Stimulated activated CD4-positive, alpha-beta T cell treated with anti-CD3 and anti-CD28 coated beads, Interleukin-2, amount 100 ng/mL, for 4 hours (primary cell): ENCODE results near the gene FOCAD.

ENCODE experiments used
- DNase-seq: peaks from one replicate; pipeline ENCODE4 v3.0.0-alpha.2; 2020; ENCODE audit warnings: low read depth

Gene FOCAD

GRCh38 chr9:20734275-20734674 lies 50.2 kb downstream of the FOCAD start:
- DNase-seq: no peak

GRCh38 chr9:20740304-20740703 lies 56.2 kb downstream of the FOCAD start:
- no peak for DNase-seq

- DNase-seq: no peak
Measured at GRCh38 chr9:20740929-20741582, 57.0 kb downstream of the FOCAD start.

GRCh38 chr9:20742833-20743232 lies 58.8 kb downstream of the FOCAD start:
- no peak for DNase-seq

- no peak for DNase-seq
Measured at GRCh38 chr9:20744036-20744630, 60.1 kb downstream of the FOCAD start.

GRCh38 chr9:20746967-20747366 lies 62.9 kb downstream of the FOCAD start:
- no peak for DNase-seq

- DNase-seq: no peak
Measured at GRCh38 chr9:20749496-20750198, 65.6 kb downstream of the FOCAD start.

- DNase-seq: no peak
Measured at GRCh38 chr9:20753761-20754160, 69.7 kb downstream of the FOCAD start.

- DNase-seq: no peak
Measured at GRCh38 chr9:20754556-20754955, 70.5 kb downstream of the FOCAD start.

GRCh38 chr9:20760246-20760891 lies 76.3 kb downstream of the FOCAD start:
- DNase-seq: no peak

- DNase-seq: no peak
Measured at GRCh38 chr9:20770947-20771346, 86.9 kb downstream of the FOCAD start.

GRCh38 chr9:20771729-20772128 lies 87.7 kb downstream of the FOCAD start:
- DNase-seq: no peak

- no peak for DNase-seq
Measured at GRCh38 chr9:20775683-20776082, 91.6 kb downstream of the FOCAD start.

GRCh38 chr9:20781092-20781491 lies 97.0 kb downstream of the FOCAD start:
- DNase-seq: no peak

GRCh38 chr9:20782289-20782688 lies 98.2 kb downstream of the FOCAD start:
- DNase-seq: no peak

GRCh38 chr9:20783057-20784038 lies 99.3 kb downstream of the FOCAD start:
- DNase-seq: no peak

- DNase-seq: no peak
Measured at GRCh38 chr9:20784196-20784595, 100.1 kb downstream of the FOCAD start.

GRCh38 chr9:20786807-20787206 lies 102.7 kb downstream of the FOCAD start:
- DNase-seq: no peak

GRCh38 chr9:20788526-20789451 lies 104.7 kb downstream of the FOCAD start:
- DNase-seq: no peak

GRCh38 chr9:20790721-20791120 lies 106.7 kb downstream of the FOCAD start:
- DNase-seq: no peak

GRCh38 chr9:20791682-20792081 lies 107.6 kb downstream of the FOCAD start:
- no peak for DNase-seq
